ENCODE measurements around the gene AKAP7.
"Not testable (repeated sequence)": the region's sequence is repeated elsewhere in the genome, so short reads cannot be mapped to it uniquely, and the experiment has no call there.

The AKAP7 gene

DNA sequence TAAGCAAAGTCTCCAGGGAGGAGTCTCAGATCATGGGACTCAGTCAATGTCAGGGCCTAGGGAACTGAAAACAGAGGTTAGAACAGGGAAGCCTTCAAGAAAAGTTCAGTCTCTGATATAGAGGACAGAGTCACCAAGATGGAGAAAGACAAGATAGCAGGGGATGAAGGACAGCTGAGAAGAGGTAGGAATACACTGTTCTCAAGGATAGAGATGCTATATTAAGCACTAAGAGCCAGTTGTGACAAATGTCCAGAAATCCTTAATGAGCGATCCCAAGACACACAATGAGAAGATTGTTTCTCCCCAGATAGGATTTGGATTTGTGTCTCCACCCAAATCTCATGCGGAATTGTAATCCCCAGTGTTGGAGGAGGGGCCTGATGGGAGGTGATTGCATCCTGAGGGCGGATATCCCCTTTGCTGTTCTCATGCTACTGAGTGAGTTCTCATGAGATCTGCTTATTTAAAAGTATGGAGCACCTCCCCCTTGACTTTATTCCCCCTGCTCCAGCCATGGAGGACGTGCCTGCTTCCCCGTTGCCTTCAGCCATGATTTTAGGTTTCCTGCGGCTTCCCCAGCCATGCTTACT, 168.2 kb downstream of the AKAP7 start:
- DNase-seq: no peak

DNA sequence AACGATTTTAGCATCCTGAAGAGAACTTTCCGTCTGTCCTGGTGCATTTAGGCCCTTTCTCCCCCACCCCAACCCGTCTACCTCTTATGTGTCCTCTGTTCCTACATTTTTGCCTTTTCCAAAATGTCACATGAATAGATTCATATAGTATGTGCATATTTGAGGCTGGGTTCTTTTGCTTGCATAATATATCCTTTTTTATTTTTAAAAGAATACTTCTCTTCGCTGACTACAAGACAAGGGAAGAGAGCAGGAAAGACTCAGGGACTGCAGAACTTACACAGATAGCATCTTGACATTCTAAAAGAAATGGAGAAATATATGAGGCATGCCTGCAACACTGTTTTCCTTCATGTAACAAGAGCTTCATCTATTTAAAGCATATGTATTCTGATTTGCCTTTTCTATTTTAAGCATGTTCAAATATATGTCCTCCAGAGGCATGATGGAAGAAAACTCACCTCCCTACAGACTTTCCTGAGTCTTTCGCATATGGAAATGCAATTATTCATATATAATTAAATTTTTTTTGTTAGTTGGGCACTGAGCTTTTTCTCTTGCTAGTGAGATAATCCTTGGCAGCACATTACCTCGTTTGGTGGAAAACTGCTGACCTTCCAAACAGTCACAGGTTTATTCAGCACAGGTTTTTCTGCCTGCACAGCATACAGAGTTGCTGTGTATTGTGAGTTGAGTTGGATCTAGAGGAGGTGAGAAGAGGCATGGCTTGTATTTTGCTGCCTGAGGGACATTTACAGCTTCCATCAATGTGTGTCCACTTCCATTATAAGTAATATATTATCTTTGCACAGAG, 170.0 kb downstream of the AKAP7 start:
- no peak for DNase-seq

GRCh38 chr6:131309437-131309836, 174.2 kb downstream of the AKAP7 start:
- DNase-seq: no peak

GRCh38 chr6:131314838-131315237, 179.6 kb downstream of the AKAP7 start:
- DNase-seq: no peak

- DNase-seq: no peak
Observed at GRCh38 chr6:131316654-131317053, 181.4 kb downstream of the AKAP7 start.

GRCh38 chr6:131317516-131317915, 182.2 kb downstream of the AKAP7 start:
- no peak for DNase-seq

GRCh38 chr6:131321589-131321988, 186.3 kb downstream of the AKAP7 start:
- DNase-seq: no peak

DNA sequence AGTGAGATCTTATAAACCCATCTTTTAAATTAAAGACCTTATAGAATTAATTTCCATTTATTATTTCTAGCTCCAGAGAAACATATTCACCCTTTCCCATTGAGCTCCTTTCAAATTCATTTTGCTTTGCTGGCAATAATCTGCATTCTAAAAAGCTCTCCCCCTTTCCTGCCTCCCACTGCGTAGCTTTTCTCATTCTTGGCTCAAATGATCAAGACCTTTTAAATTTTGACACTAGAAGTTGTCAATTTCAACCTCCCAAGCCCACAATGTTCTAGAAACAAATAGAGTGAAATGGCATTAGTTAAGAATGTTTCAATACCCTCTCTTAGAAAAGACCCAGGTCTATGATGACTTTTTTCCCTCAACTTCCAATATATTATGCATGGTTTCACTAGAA, 186.9 kb downstream of the AKAP7 start:
- DNase-seq: no peak

- DNase-seq: not testable (repeated sequence)
Observed at GRCh38 chr6:131325669-131326068, 190.4 kb downstream of the AKAP7 start.

DNA sequence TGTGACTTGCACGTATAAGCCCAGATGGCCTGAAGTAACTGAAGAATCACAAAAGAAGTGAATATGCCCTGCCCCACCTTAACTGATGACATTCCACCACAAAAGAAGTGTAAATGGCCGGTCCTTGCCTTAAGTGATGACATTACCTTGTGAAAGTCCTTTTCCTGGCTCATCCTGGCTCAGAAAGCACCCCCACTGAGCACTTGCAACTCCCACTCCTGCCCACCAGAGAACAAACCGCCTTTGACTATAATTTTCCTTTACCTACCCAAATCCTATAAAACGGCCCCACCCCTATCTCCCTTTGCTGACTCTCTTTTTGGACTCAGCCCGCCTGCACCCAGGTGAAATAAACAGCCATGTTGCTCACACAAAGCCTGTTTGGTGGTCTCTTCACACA, 193.5 kb downstream of the AKAP7 start:
- not testable (repeated sequence) for DNase-seq

- DNase-seq: no peak
Observed at GRCh38 chr6:131331151-131331550, 195.9 kb downstream of the AKAP7 start.

GRCh38 chr6:131331873-131332781, 196.9 kb downstream of the AKAP7 start:
- DNase-seq: no peak
